Epithelial cell of prostate (primary cell): ENCODE measurements around the gene DNM2.
A peak's percentile ranks its signal among the peaks of the same experiment; 100 is the strongest.
"Not testable (repeated sequence)": the region's sequence is repeated elsewhere in the genome, so short reads cannot be mapped to it uniquely, and the experiment has no call there.

ENCODE experiments used
- DNase-seq: peaks from one replicate; pipeline ENCODE4 v3.0.0-alpha.2; 2011; ENCODE audit warnings: low read depth, low spot score
- H3K27ac ChIP-seq: fragments of 450-650 bp; 2 replicates; pipeline ENCODE4 v1.5.1; 2017; ENCODE audit warnings: mild to moderate bottlenecking

Gene DNM2

GRCh38 chr19:10720607-10721125 is 2.8 kb downstream of the DNM2 start:
- H3K27ac ChIP-seq = no peak overlapping the region

GRCh38 chr19:10723591-10723990 is 5.7 kb downstream of the DNM2 start:
- H3K27ac ChIP-seq = no peak overlapping the region
- no peak for DNase-seq

More at GRCh38 chr19:10720607-10721125, 2.8 kb downstream of the DNM2 start:
- DNase-seq = no peak

GRCh38 chr19:10724573-10725071 is 6.7 kb downstream of the DNM2 start:
- DNase-seq = no peak
- no peak overlapping the region for H3K27ac ChIP-seq

- H3K27ac ChIP-seq = no peak overlapping the region
Measured at GRCh38 chr19:10725415-10725814, 7.5 kb downstream of the DNM2 start.

GRCh38 chr19:10726268-10726667 is 8.4 kb downstream of the DNM2 start:
- no peak for DNase-seq
- H3K27ac ChIP-seq = no peak overlapping the region

More at GRCh38 chr19:10725415-10725814, 7.5 kb downstream of the DNM2 start:
- no peak for DNase-seq

GRCh38 chr19:10727685-10728201 is 9.9 kb downstream of the DNM2 start:
- H3K27ac ChIP-seq = no peak overlapping the region
- DNase-seq = no peak

GRCh38 chr19:10729411-10729810 is 11.5 kb downstream of the DNM2 start:
- no peak overlapping the region for H3K27ac ChIP-seq
- no peak for DNase-seq

GRCh38 chr19:10730932-10731331 is 13.1 kb downstream of the DNM2 start:
- no peak for DNase-seq
- H3K27ac ChIP-seq = no peak overlapping the region

- H3K27ac ChIP-seq = no peak overlapping the region
- DNase-seq = no peak
Measured at GRCh38 chr19:10735741-10736140, 17.9 kb downstream of the DNM2 start.

- DNase-seq = no peak
- no peak overlapping the region for H3K27ac ChIP-seq
Measured at GRCh38 chr19:10736189-10736588, 18.3 kb downstream of the DNM2 start.

- no peak for DNase-seq
- H3K27ac ChIP-seq = no peak overlapping the region
Measured at GRCh38 chr19:10736916-10737551, 19.2 kb downstream of the DNM2 start.

GRCh38 chr19:10737722-10738121 is 19.8 kb downstream of the DNM2 start:
- H3K27ac ChIP-seq = no peak overlapping the region

GRCh38 chr19:10740798-10741197 is 22.9 kb downstream of the DNM2 start:
- H3K27ac ChIP-seq = no peak overlapping the region
- no peak for DNase-seq

More at GRCh38 chr19:10737722-10738121, 19.8 kb downstream of the DNM2 start:
- no peak for DNase-seq

GRCh38 chr19:10742476-10742875 is 24.6 kb downstream of the DNM2 start:
- H3K27ac ChIP-seq = no peak overlapping the region
- DNase-seq = no peak

- no peak for DNase-seq
- no peak overlapping the region for H3K27ac ChIP-seq
Measured at GRCh38 chr19:10744253-10744798, 26.4 kb downstream of the DNM2 start.

- H3K27ac ChIP-seq = no peak overlapping the region
- DNase-seq = no peak
Measured at GRCh38 chr19:10744801-10745293, 27.0 kb downstream of the DNM2 start.

GRCh38 chr19:10746437-10746836 is 28.6 kb downstream of the DNM2 start:
- not testable (repeated sequence) for H3K27ac ChIP-seq, DNase-seq

- peak overlapping the region; percentile 84 for H3K27ac ChIP-seq
- DNase-seq = no peak
Measured at GRCh38 chr19:10747271-10747670, 29.4 kb downstream of the DNM2 start.

- no peak for DNase-seq
- H3K27ac ChIP-seq = peak overlapping the region; percentile 84
Measured at GRCh38 chr19:10747674-10748073, 29.8 kb downstream of the DNM2 start.

GRCh38 chr19:10748195-10748926 is 30.5 kb downstream of the DNM2 start:
- DNase-seq = no peak
- H3K27ac ChIP-seq = peak overlapping the region; percentile 84
